Adipocyte (in vitro differentiated cells): Measurements from ENCODE around the gene TTYH2.
"Not testable (repeated sequence)": the region's sequence is repeated elsewhere in the genome, so short reads cannot be mapped to it uniquely, and the experiment has no call there.

Experiments used
- DNase-seq: peaks from one replicate; pipeline ENCODE4 v3.0.0-alpha.2; 2015; ENCODE audit warnings: low read depth
- H3K27me3 ChIP-seq: replicated peaks from 2 replicates; pipeline ENCODE4 v1.7.0; 2013; ENCODE audit warnings: mild to moderate bottlenecking, low read length, moderate library complexity; ENCODE audit not compliant: control insufficient read depth, insufficient read depth
- H3K36me3 ChIP-seq: 2 replicates; pipeline ENCODE4 v1.7.0; 2013; ENCODE audit warnings: low read length, mild to moderate bottlenecking, moderate library complexity; ENCODE audit not compliant: control insufficient read depth, insufficient read depth, severe bottlenecking
- H3K4me1 ChIP-seq: 2 replicates; pipeline ENCODE4 v1.7.0; 2013; ENCODE audit warnings: mild to moderate bottlenecking, low read length, moderate library complexity; ENCODE audit not compliant: control insufficient read depth, insufficient read depth
- H3K4me3 ChIP-seq: 2 replicates; pipeline ENCODE4 v1.7.0; 2013; ENCODE audit warnings: mild to moderate bottlenecking, low read length, moderate library complexity
- H3K9ac ChIP-seq: 2 replicates; pipeline ENCODE4 v1.7.0; 2013; ENCODE audit warnings: mild to moderate bottlenecking, low read length, moderate library complexity
- H3K9me3 ChIP-seq: 2 replicates; pipeline ENCODE4 v1.7.0; 2013; ENCODE audit warnings: mild to moderate bottlenecking, low read length, moderate library complexity; ENCODE audit not compliant: control insufficient read depth

The TTYH2 gene

GRCh38 chr17:74253036-74253435 is 39.7 kb downstream of the TTYH2 start:
- peaks cover 26% of the 10 kb centered on the region for H3K27me3 ChIP-seq
- DNase-seq = no peak
- H3K9me3 ChIP-seq = no peaks in the 10 kb centered on the region
- H3K4me1 ChIP-seq = no peaks in the 10 kb centered on the region
- no peaks in the 10 kb centered on the region for H3K36me3 ChIP-seq
- H3K4me3 ChIP-seq = no peak overlapping the region
- no peak overlapping the region for H3K9ac ChIP-seq

DNA sequence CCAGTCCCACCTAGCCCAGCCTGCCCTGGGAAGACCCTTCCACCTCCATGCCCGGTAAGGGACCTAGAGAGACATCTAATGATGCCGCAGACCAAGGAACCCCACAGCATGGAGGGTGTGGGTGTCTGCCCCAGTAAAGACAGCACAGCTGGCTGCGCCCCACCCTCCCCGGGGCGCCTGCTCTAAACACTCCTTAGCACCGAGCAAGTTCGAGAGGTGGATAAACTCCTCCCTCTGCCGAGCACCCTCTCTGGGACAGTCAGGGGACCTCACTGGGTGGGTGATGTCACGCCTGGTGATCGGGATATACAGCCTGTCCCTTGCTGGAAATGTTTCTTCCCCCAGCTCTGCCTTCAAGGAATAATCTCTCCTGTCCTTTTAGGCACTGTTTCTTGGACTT is 43.9 kb downstream of the TTYH2 start:
- Histone ChIP-seq H3K9ac (no peak overlapping the region), H3K27me3 (peaks cover 29% of the 10 kb centered on the region), H3K4me3 (no peak overlapping the region), H3K36me3 (no peaks in the 10 kb centered on the region), H3K4me1 (no peaks in the 10 kb centered on the region), H3K9me3 (no peaks in the 10 kb centered on the region)
- DNase-seq = no peak

- Histone ChIP-seq H3K36me3 (no peaks in the 10 kb centered on the region), H3K27me3 (peaks cover 32% of the 10 kb centered on the region), H3K4me1 (no peaks in the 10 kb centered on the region), H3K9me3 (no peaks in the 10 kb centered on the region), H3K9ac (no peak overlapping the region), H3K4me3 (no peak overlapping the region)
- no peak for DNase-seq
Observed at GRCh38 chr17:74259667-74260524, 46.5 kb downstream of the TTYH2 start.

DNA sequence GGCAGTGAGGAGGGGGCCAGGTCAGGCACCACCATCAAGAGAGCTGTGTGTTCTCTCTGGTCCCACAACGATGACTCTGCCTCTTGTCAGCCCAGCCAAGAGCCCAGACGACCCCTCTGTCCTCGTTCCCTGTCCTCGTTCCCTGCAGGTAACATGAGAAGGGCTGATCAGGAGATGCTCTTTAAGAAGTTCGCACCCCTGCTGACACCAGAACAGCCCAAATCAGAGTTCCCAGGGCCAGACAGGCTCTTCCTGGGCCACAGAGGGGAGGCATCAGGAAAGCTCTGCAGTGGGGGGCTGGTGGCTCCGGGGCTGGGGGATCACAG is 47.1 kb downstream of the TTYH2 start:
- Histone ChIP-seq H3K27me3 (peaks cover 32% of the 10 kb centered on the region), H3K9ac (no peak overlapping the region), H3K4me3 (no peak overlapping the region), H3K4me1 (no peaks in the 10 kb centered on the region), H3K9me3 (no peaks in the 10 kb centered on the region), H3K36me3 (no peaks in the 10 kb centered on the region)
- DNase-seq = no peak

- Histone ChIP-seq H3K9me3 (peaks cover 4% of the 10 kb centered on the region), H3K4me1 (no peaks in the 10 kb centered on the region), H3K27me3 (peaks cover 38% of the 10 kb centered on the region), H3K36me3 (no peaks in the 10 kb centered on the region), H3K9ac (no peak overlapping the region), H3K4me3 (no peak overlapping the region)
- no peak for DNase-seq
Observed at GRCh38 chr17:74262601-74263000, 49.2 kb downstream of the TTYH2 start.

GRCh38 chr17:74267054-74267453 is 53.7 kb downstream of the TTYH2 start:
- H3K9me3 ChIP-seq, DNase-seq, H3K4me3 ChIP-seq, H3K4me1 ChIP-seq, H3K36me3 ChIP-seq, H3K9ac ChIP-seq: not testable (repeated sequence)
- peaks cover 41% of the 10 kb centered on the region for H3K27me3 ChIP-seq

DNA sequence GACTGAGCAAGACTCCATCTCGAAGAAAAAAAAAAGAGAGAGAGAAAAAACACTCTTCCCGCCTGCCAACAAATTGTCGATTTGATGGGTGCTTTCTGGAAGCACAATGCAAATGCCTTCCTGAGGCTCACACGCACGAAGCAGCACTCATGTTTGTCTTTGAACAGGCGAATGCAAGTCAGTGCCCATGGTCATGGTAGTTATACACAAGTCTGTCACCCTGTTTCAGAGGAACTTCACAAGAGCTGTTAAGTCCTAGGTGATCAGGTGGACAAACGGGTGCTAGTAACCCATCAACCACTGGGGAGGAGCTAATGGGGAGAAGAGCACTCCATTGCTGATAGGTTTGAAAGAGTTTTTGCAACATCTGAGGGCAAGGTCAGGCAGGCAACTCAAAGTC is 54.2 kb downstream of the TTYH2 start:
- H3K9ac ChIP-seq = no peak overlapping the region
- peaks cover 38% of the 10 kb centered on the region for H3K27me3 ChIP-seq
- H3K4me1 ChIP-seq = peaks cover 11% of the 10 kb centered on the region
- no peaks in the 10 kb centered on the region for H3K36me3 ChIP-seq
- no peak overlapping the region for H3K4me3 ChIP-seq
- DNase-seq = no peak
- peaks cover 5% of the 10 kb centered on the region for H3K9me3 ChIP-seq

DNA sequence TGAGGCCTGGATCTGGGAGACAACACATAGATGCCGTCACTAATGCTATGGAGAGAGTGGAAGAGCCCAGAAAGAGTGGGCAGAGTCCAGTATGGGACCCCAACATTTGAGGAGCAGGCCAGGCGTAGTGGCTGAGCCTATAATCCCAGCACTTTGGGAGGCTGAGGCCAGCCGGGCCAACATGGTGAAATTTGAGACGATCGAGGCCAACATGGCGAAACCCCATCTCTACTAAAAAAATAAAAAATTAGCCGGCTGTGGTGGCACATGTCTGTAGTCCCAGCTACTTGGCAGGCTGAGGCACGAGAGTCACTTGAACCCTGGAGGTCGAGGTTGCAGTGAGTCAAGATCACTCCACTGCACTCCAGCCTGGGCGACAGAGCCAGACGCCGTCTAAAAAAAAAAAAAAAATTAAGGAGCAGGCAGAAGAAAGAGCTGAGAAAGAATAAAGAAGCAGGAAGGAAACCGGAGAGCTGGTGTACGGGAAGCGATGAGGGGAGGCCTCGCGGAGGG is 54.7 kb downstream of the TTYH2 start:
- peaks cover 16% of the 10 kb centered on the region for H3K4me1 ChIP-seq
- DNase-seq = no peak
- no peak overlapping the region for H3K4me3 ChIP-seq
- no peaks in the 10 kb centered on the region for H3K36me3 ChIP-seq
- H3K9ac ChIP-seq = no peak overlapping the region
- H3K27me3 ChIP-seq = peaks cover 36% of the 10 kb centered on the region
- H3K9me3 ChIP-seq = peaks cover 5% of the 10 kb centered on the region

GRCh38 chr17:74268558-74268957 is 55.2 kb downstream of the TTYH2 start:
- H3K36me3 ChIP-seq = no peaks in the 10 kb centered on the region
- H3K4me1 ChIP-seq = peaks cover 18% of the 10 kb centered on the region
- H3K9me3 ChIP-seq = peaks cover 5% of the 10 kb centered on the region
- peaks cover 37% of the 10 kb centered on the region for H3K27me3 ChIP-seq
- no peak for DNase-seq
- no peak overlapping the region for H3K4me3 ChIP-seq
- H3K9ac ChIP-seq = no peak overlapping the region

DNA sequence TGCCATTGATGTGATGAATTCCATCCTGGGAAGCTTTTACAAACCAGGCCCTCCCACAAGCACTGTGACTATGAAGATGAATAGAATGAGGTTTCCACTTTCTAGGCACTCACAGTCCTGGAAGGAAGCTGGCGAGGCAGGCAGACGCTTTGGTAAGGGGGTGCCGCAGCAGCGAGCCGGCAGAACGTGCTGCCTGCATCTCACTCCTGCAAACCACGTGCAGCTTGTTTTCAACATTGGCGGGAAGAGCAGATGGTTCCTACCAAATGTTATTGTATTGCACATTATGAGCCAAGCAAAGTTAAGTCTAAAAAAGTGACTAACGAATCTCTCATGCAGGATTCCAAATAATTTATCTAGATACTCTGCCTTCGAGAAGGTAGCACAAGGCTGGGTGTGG is 57.0 kb downstream of the TTYH2 start:
- Histone ChIP-seq H3K27me3 (peaks cover 54% of the 10 kb centered on the region), H3K9ac (no peak overlapping the region), H3K4me1 (peaks cover 18% of the 10 kb centered on the region), H3K36me3 (no peaks in the 10 kb centered on the region), H3K4me3 (no peak overlapping the region), H3K9me3 (peaks cover 5% of the 10 kb centered on the region)
- DNase-seq = no peak

GRCh38 chr17:74271281-74271680 is 57.9 kb downstream of the TTYH2 start:
- Histone ChIP-seq H3K27me3 (peaks cover 51% of the 10 kb centered on the region), H3K36me3 (no peaks in the 10 kb centered on the region), H3K9me3 (peaks cover 5% of the 10 kb centered on the region), H3K9ac (no peak overlapping the region), H3K4me3 (no peak overlapping the region), H3K4me1 (peaks cover 25% of the 10 kb centered on the region)
- DNase-seq = no peak
